H54 (cell line): Measurements from ENCODE around the gene SLC39A5.
"Not testable (repeated sequence)": the region's sequence is repeated elsewhere in the genome, so short reads cannot be mapped to it uniquely, and the experiment has no call there.

Experiments
- DNase-seq: peaks from one replicate; pipeline ENCODE4 v3.0.0; 2011; ENCODE audit warnings: low spot score, mixed read lengths; ENCODE audit not compliant: insufficient read length
- FAIRE-seq: peaks from 3 replicates; lab custom pipeline; 2011; peaks lifted over from hg19 to GRCh38; lab: Jason Lieb, UNC
- POLR2A ChIP-seq: IDR thresholded peaks from 2 replicates; pipeline ENCODE4 v1.6.1; 2011; ENCODE audit warnings: low read depth, mild to moderate bottlenecking, low read length

The SLC39A5 gene

DNA sequence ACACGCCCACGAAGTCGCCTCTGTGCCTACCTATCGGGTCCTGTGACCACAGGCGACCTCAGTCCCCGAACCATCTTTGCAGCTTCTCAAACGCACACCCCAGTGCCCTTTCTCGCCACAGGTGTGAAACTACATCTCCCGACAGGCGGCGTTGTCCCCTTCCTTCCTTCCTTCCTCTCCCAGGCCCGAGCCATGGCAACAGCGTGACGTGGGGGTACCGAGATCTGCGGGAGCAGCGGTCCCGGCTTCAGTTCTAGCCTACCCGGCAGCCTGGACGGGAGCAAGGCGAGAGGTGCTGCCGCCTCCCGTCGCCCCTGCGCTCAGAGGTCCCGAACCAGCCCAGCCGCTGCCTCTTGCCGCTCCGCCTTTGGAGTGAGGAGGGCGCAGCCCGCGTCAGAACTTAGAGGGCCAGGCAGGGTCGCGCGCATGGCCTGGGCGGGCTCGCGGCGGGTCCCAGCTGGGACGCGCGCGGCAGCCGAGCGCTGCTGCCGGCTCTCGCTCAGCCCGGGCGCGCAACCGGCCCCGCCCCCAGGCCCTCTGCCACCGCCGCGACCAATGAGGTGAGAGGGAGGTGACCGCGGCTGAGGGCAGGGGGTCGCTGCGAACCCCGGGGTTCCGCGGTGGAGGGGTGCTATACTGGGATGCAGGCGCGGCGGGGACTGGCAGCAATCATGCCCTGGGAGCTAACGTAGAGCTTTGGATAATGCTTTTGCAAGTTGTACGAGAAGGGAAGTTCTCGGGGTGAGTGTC, 37.0 kb downstream of the SLC39A5 start, which contains the start of gene COQ10A:
Gene COQ10A (plus strand): TSS at position 250 of the 750 bp plus-strand sequence. CDS start 177 bp downstream, at position 427.
- TF ChIP-seq POLR2A: peak; percentile 81
- DNase-seq (peak; percentile 90), FAIRE-seq (no peak)

DNA sequence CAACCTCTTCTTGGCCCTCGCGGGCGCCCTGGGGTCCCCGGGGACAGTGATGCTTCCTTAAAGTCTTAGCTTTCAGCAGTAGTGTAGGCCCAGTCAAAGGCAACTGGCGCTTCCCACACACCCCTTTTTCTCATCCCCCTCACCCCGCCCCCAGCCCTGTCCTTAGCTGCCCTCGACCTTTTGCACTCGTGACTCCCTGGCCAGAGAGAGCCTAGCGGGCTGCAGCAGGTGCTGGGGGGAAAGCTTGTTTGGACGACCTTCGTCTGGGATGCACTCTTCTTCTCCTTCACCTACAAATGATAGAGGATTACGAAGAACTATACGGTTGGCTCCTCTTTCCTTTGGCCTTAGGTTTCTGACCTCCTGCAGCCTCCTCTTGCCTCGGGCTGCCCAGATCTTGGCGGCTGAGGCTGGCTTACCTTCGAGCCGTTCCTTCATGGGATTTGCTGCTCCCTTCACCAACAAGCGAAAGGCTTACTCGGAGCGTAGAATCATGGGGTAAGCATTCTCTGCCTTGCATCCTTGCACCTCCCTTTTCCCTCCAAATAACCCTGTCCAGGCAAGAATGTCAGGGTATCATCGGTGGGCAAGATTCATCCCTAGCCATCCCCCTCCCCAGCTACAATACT, 37.7 kb downstream of the SLC39A5 start:
- FAIRE-seq: no peak
- no peak for DNase-seq
- TF ChIP-seq POLR2A: no peak

DNA sequence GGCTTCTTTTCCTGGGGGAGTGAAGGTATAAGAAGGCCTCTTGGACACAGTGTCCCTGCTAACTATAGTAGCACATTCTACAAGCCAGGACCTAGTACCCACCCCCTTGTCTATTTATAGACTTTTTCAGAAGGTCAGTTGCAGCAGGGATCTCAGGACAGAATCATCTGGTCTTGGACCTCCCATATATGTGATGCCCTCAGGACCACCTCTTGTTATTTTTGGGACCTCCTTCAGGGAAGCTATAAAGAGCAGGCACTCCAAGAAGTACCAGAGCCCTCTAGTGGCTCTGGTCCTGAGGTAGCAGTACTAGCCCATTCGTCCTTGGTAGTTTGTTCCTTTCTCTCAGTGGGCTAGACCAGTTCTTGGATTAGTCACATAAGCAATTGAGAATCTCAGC, 41.2 kb downstream of the SLC39A5 start:
- no peak for DNase-seq

DNA sequence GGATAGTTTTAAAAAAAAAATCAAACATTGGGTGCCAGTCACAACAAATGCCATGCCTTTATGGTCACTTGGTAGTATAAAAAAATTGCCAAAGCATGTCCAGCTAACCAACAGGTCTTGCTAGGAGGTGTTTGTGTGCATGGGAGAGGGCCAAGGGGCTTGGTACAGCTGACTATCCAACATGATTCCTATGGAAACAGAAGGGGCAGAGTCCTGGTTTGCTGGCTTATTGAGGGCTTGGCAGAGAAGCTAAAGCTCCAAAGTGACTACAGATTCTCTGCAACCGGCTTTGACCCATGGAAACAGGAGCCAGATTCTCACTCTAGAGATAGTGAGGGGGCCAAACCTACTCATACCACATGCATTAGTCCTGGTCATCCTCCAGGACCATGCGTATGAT, 42.6 kb downstream of the SLC39A5 start:
- not testable (repeated sequence) for FAIRE-seq, DNase-seq

More for the DNA sequence above, 41.2 kb downstream of the SLC39A5 start:
- no peak for TF ChIP-seq POLR2A
- FAIRE-seq: no peak

DNA sequence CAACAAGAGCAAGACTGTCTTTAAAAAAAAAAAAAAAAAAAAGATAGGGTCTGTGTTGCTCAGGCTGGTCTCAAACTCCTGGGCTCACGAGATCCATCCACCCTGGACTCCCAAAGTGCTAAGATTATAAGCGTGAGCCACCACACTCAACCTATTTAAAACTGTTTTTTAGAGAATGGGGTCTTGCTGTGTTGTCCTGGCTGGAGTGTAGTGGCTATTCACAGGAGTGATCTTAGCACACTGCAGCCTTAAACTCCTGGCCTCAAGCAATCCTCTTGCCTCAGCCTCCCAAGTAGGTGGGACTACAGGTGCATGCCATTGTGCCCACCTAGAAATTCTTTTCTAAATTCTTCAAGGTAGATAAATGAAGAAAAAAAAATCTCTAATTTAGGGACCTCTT, 44.4 kb downstream of the SLC39A5 start:
- DNase-seq (no peak), FAIRE-seq (no peak)
- no peak for TF ChIP-seq POLR2A

DNA sequence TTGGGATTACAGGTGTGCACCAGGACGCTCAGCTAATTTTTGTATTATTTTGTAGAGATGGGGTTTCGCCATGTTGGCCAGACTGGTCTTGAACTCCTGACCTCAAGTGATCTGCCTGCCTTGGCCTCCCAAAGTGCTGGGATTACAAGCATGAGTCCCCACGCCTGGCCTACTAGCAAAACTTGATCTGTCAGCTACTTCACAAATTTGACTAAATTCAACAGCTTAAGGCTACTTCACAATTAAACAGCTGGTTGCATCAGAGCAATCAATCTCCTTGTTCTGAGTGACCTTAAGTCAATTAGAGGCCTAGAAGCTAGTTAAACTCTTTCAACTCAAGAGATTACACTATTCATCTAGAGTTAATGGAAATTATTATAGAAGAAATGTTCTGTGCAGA, 49.1 kb downstream of the SLC39A5 start:
- no peak for DNase-seq
- TF ChIP-seq POLR2A: no peak
- FAIRE-seq: no peak

GRCh38 chr12:56280849-56281248, 51.0 kb downstream of the SLC39A5 start:
- no peak for TF ChIP-seq POLR2A
- FAIRE-seq (no peak), DNase-seq (no peak)

GRCh38 chr12:56282030-56282429, 52.2 kb downstream of the SLC39A5 start:
- FAIRE-seq: no peak
- no peak for DNase-seq
- TF ChIP-seq POLR2A: no peak

- no peak for TF ChIP-seq POLR2A
- FAIRE-seq (no peak), DNase-seq (no peak)
Observed at GRCh38 chr12:56282579-56282978, 52.7 kb downstream of the SLC39A5 start.

DNA sequence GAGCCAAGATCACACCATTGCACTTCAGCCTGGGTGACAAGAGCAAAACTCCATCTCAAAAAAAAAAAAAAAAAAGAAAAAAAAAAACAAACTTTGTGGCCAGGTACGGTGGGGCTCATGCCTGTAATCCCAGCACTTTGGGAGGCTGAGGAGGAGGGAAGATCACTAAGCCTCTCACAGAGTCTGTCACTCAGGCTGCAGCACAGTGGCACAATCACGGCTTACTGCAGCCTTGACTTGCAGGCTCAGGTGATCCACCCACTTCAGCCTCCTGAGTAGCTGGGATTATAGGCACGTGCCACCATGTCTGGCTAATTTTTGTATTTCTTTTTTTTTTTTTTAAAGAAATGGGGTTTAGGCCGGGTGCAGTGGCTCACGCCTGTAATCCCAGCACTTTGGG, 54.4 kb downstream of the SLC39A5 start:
- FAIRE-seq, DNase-seq: not testable (repeated sequence)

DNA sequence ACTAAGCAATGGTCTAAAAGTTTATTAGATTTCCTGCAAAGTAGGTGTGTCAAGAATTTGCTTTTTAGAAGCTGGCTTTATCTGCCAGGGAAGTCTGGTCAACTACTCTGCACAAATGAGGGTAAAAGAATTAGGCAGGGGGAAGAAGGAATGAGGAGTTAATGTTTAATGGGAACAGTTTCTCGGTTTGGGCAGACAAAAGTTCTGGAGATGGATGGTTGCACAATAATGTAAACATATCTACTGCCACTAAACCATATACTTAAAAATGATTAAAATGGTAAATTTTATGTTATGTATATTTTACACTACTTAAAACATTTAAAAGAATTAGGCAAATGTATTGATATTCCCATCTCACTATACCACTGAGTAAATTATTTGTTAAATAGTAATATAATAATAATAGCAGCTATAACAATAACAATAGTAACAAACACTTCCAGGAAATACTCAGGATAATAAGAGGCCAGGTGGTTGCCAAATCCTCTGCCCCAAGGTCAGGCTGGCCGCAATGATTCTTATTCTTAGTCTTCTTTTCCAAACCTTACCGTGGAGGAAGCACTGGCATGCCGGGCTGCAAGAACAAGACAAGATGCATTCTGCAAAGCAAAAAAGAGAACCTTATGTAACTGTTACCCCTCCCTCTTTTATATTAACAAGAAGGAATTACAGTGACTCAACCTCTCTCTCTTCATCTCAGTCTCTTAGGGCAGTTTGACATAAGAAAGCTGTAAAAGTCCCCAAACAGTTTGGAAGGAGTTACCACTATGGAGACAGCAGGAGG, 56.4 kb downstream of the SLC39A5 start:
- DNase-seq (no peak), FAIRE-seq (no peak)

More for the DNA sequence above, 56.4 kb downstream of the SLC39A5 start:
- no peak for TF ChIP-seq POLR2A
